GM13976 (cell line): ENCODE measurements around the gene TRIM3.

Experiments
- DNase-seq: peaks from one replicate; pipeline ENCODE4 v3.0.0; 2012; ENCODE audit warnings: low spot score
- in situ Hi-C: fragments of 300-500 bp; cut with MboI; formaldehyde crosslinking; loops from one replicate; pipeline ENCODE4 v1.12.0; 2022; ENCODE audit warnings: low sequenced_read_pairs, mixed read lengths, inconsistent platforms; ENCODE audit not compliant: unreplicated experiment
- TF ChIP-seq, protein P1 (sequence below): IDR thresholded peaks from 2 replicates; pipeline ENCODE4 v1.5.1; 2012; ENCODE audit warnings: borderline replicate concordance, mild to moderate bottlenecking; ENCODE audit not compliant: insufficient read depth; ENCODE audit errors: extremely low read depth, missing control alignments, control extremely low read depth

The TRIM3 gene

DNA sequence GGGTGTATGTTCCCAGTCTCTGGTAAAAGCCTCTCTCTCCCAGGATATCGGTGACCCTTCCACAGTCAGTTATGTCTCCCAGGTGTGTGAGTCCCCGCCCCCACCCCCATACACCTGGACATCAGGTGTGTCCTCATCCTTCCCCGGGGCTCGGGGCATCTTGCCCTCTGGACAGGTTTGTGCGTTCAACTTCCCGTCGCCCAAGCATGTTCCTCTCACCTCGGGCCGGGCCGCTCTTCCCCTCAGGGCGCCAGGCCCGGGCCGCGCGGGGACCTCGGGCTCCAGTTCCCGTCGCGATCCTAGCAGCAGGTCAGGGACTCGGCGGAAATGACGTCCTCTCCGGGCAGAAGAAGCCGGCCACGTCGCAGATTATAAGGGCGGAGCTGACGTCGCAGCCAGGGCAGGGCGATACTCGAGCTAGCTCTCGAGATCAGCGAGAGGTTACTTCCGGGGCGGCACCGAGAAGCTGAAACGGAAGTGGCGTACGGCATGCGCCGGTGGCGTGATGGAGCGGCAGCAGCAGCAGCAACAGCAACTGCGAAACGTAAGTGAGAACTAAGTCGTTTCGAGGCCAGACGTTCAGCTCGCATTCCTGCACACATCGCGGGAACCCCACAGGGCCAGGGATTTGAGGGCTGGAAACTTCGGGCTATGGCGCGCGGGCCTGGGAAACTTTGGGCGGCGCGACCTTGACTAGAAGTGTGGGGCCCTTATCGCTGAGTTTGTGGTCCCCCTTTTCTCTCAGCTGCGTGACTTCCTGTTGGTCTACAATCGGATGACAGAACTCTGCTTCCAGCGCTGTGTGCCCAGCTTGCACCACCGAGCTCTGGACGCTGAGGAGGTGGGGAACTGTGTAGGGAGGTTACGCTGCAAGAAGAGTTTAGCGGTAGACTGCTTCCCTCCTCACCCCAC lies 7.5 kb upstream of the TRIM3 start, which contains the start of the genes ARFIP2 and TIMM10B:
Gene ARFIP2, minus strand, starts transcription at position 320 of the 912 bp plus-strand sequence. CDS start 910 bp downstream, outside the sequence.
Gene TIMM10B, plus strand, starts transcription at position 490 of the 912 bp plus-strand sequence. Its CDS starts 16 bp downstream, at position 506.
- in situ Hi-C loops = no loop called here
- TF ChIP-seq, protein P1, sequence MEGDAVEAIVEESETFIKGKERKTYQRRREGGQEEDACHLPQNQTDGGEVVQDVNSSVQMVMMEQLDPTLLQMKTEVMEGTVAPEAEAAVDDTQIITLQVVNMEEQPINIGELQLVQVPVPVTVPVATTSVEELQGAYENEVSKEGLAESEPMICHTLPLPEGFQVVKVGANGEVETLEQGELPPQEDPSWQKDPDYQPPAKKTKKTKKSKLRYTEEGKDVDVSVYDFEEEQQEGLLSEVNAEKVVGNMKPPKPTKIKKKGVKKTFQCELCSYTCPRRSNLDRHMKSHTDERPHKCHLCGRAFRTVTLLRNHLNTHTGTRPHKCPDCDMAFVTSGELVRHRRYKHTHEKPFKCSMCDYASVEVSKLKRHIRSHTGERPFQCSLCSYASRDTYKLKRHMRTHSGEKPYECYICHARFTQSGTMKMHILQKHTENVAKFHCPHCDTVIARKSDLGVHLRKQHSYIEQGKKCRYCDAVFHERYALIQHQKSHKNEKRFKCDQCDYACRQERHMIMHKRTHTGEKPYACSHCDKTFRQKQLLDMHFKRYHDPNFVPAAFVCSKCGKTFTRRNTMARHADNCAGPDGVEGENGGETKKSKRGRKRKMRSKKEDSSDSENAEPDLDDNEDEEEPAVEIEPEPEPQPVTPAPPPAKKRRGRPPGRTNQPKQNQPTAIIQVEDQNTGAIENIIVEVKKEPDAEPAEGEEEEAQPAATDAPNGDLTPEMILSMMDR = no peak
- DNase-seq = peak; percentile 100

DNA sequence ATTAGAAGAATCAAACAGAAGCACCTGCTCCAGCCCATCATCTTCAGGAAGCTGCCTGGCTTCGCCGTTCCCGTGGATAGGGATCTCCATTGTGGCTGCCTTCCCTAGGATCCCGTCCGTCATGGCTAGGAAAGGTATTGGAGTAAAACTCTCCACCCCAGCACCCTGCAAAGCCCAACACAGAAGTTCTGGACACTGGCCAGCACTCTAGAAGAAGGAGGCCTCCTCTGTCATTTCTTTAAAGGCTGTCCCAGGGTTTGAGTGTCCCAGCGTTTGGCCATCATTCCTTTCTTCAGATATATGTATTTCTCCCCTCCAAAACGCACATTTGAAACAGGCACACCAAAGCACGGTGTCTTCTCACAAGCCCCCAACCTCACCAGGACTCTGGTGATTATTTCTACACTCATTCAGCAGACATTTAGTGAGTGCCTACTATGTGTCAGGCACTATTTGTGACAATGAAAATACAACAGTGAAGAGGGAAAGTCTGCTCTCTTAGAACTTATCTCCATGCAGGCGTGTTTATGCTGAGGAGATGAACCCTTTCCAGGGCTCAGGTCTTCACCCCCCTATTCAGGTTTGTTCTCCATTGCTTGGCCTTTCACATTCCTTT lies 6.7 kb upstream of the TRIM3 start:
- in situ Hi-C loops = no loop called here
- TF ChIP-seq, protein P1 = no peak
- no peak for DNase-seq

DNA sequence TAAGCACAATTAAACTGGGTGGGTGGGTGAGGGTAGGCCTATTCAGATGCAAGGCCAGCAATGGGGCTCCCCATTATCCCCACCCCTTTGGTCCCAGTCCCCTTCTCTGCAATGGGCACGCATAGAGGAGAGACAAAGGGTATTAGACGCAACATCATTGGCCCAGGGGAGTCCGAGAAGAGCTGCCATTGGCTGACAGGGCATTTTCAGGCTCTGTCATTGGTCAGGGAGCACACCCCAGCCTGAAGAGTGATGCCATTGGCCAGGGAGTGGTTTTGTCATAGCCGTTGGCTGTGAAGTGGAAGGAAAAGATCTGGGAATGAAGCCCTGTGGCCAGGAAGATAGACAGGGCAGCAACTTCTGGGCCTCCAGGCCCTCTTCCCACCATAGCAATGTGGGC lies 2.8 kb upstream of the TRIM3 start:
- in situ Hi-C loops = no loop called here
- no peak for DNase-seq
- TF ChIP-seq, protein P1 = no peak

DNA sequence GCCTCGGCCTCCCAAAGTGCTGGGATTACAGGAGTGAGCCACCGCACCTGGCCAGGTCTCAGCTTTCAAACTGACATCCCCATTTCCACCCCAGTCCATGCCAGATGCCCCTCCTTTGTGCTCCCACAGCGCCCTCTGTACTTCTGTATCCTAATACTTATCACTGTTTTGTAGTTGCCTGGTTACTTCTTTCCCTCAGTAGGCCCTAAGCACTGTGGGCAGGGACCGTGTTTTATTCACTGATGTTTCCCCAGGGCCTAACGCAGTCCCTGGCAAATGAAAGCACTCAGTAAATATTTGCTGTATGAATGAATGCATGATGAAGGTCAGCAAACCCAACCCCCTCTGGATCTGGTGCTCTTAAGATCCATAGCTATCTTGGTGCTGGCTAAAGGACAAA lies 2.2 kb upstream of the TRIM3 start:
- TF ChIP-seq, protein P1 = no peak
- DNase-seq = no peak
- in situ Hi-C loops = no loop called here

DNA sequence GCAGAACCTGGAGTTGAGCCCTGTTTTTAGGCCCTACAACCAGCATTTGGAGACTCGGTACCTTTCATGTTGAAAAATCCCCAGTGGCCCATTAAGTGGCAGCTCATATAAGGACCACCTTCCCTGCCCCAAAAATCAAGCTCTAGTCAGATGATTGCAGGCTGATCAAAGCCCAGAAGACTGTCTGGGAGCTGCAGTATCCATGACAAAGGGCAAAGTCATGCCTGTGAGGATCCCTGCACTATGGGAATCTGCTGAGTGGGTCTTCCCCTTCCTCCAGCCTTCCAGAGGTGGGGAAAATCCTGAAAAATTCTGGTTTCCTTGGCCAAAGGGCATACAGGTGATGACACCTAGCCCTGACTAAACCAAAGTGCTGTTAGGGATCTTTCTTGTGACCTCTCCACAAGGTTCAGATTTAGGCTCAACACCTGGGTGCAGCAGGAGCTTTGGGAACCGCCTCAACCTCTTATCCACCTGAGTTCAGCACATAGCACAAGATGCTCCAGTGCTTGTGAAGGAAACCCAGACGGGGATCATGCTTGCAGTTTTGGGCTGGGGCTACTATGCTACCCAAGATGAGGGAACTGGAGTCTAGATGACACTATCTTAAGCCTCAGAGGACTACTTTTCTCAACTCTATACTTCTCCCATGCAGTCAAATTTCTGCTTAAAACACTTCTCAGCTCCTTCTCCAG lies 1.2 kb upstream of the TRIM3 start:
- no peak for DNase-seq
- TF ChIP-seq, protein P1 = peak; percentile 4
- in situ Hi-C loops = no loop called here

DNA sequence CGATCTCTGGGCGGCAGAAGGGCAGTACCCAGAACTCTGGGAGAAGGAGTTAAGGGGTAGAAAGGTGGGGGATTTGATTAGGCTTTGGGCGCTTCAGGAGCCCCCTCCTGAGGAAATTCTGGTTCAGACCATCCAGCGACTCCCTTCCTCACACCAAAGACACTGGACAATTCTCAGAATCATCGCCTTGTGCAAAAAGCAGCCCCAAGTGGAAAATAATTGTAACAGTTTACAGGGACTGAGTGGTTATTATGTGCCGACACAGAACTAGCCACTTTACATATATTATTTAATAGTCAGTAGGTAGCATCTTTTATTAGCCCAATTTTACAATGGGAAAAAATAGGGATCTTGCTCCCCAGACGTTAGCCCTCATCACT lies 662 bp upstream of the TRIM3 start:
- DNase-seq = no peak
- in situ Hi-C loops = no loop called here
- TF ChIP-seq, protein P1 = no peak
